Measurements from ENCODE around the gene TAOK3. TPM values are rescaled to one million over a fixed set of nuclear protein-coding genes. Genes with fewer than 3 reads are reported as not detected.

TAOK3 gene
- total and polyA plus RNA-seq, 2 donors (not counting 3 experiments of a cell fraction or from before 2014, with no cell fraction given) = 11.3 to 23.1 TPM

DNA sequence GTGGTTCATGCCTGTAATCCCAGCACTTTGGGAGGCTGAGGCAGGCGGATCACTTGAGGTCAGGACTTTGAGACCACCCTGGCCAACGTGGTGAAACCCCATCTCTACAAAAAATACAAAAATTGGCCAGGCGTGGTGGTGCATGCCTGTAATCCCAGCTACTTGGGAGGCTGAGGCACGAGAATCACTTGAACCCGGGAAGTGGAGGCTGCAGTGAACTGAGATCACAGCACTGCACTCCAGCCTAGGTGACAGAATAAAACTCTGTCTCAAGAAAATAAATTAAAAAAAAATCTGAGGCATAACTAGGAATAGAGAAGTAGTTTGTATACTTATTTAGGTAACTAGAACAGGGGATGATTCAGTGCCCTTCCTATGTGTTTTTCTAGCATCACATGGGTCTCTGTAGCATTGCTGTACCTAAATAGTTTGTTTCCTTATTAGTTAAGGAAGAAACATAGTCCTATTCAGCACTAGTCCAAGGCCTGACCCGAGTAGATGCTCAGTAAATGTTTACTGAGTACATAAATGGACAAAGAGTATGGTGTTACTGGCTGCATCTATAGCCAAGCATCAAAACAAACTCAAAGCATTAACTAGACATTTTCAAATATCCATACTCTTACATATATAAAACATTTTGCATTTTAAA lies 21.7 kb downstream of the TAOK3 start:
- Histone ChIP-seq H3K4me1 (ENCODE audit: control insufficient read depth, extremely low read depth, insufficient read depth, low read length) (peaks cover 6% of the 10 kb centered on the region), H3K27ac (ENCODE audit: insufficient read depth, low read depth, low read length) (no peak overlapping the region), H3K9ac (replicated peaks; ENCODE audit: extremely low read depth, insufficient read depth, low read length) (no peak overlapping the region), H2AFZ (ENCODE audit: low read depth, low read length) (no peak overlapping the region), H3K27me3 (ENCODE audit: control insufficient read depth in 2 of 2, insufficient read depth in 2 of 2, low read length in 2 of 2) (no peaks in the 10 kb centered on the region), H3K79me2 (ENCODE audit: control insufficient read depth, insufficient read depth, low read length) (peaks cover 57% of the 10 kb centered on the region), H4K20me1 (replicated peaks; ENCODE audit: control insufficient read depth, extremely low read depth, insufficient read depth, low read length) (no peaks in the 10 kb centered on the region), H3K9me3 (replicated peaks; ENCODE audit: control insufficient read depth, insufficient read depth, low read length) (no peaks in the 10 kb centered on the region), H3K36me3 (ENCODE audit: control insufficient read depth in 2 of 2, extremely low read depth in 1 of 2, insufficient read depth in 2 of 2, low read length in 2 of 2) (no peaks in the 10 kb centered on the region), H3K9me1 (replicated peaks; ENCODE audit: control insufficient read depth, extremely low read depth, insufficient read depth, low read length) (no peaks in the 10 kb centered on the region), H3K4me2 (ENCODE audit: insufficient read depth, low read length) (no peak overlapping the region), H3K4me3 (replicated peaks in 1 of 3; ENCODE audit: insufficient read depth in 1 of 3, low read depth in 1 of 3, low read length in 3 of 3) (no peak overlapping the region)
- ChIA-PET CTCF (no interaction called here), POLR2A (no interaction called here)
- DNase-seq (ENCODE audit: low read depth, low spot score) (no peak), FAIRE-seq (no peak)
- intact Hi-C loops (cut with micrococcal nuclease) (no loop called here), dilution Hi-C loops (cut with MboI; ENCODE audit: extremely low pct_ligation_motif_present, low sequenced_read_pairs) (no loop called here)
- BruUV-seq (replicated peaks) = no TSS peak
- TF ChIP-seq GATA2 (IDR thresholded peaks at IDR 0.05; ENCODE audit: insufficient read depth, insufficient read length, low read depth, low read length) = no peak
- TF ChIP-seq, protein P1, sequence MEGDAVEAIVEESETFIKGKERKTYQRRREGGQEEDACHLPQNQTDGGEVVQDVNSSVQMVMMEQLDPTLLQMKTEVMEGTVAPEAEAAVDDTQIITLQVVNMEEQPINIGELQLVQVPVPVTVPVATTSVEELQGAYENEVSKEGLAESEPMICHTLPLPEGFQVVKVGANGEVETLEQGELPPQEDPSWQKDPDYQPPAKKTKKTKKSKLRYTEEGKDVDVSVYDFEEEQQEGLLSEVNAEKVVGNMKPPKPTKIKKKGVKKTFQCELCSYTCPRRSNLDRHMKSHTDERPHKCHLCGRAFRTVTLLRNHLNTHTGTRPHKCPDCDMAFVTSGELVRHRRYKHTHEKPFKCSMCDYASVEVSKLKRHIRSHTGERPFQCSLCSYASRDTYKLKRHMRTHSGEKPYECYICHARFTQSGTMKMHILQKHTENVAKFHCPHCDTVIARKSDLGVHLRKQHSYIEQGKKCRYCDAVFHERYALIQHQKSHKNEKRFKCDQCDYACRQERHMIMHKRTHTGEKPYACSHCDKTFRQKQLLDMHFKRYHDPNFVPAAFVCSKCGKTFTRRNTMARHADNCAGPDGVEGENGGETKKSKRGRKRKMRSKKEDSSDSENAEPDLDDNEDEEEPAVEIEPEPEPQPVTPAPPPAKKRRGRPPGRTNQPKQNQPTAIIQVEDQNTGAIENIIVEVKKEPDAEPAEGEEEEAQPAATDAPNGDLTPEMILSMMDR (IDR thresholded peaks at IDR 0.05; ENCODE audit: extremely low read depth in 1 of 2, insufficient read depth in 1 of 2, low read depth in 1 of 2, low read length in 2 of 2) = no peak

- Histone ChIP-seq H3K9ac (replicated peaks; ENCODE audit: extremely low read depth, insufficient read depth, low read length) (no peak overlapping the region), H3K27ac (ENCODE audit: insufficient read depth, low read depth, low read length) (no peak overlapping the region), H3K9me3 (replicated peaks; ENCODE audit: control insufficient read depth, insufficient read depth, low read length) (no peaks in the 10 kb centered on the region), H3K4me2 (ENCODE audit: insufficient read depth, low read length) (no peak overlapping the region), H4K20me1 (replicated peaks; ENCODE audit: control insufficient read depth, extremely low read depth, insufficient read depth, low read length) (no peaks in the 10 kb centered on the region), H2AFZ (ENCODE audit: low read depth, low read length) (no peak overlapping the region), H3K9me1 (replicated peaks; ENCODE audit: control insufficient read depth, extremely low read depth, insufficient read depth, low read length) (no peaks in the 10 kb centered on the region), H3K36me3 (ENCODE audit: control insufficient read depth in 2 of 2, extremely low read depth in 1 of 2, insufficient read depth in 2 of 2, low read length in 2 of 2) (no peaks in the 10 kb centered on the region), H3K79me2 (ENCODE audit: control insufficient read depth, insufficient read depth, low read length) (peaks cover 41% of the 10 kb centered on the region), H3K4me1 (ENCODE audit: control insufficient read depth, extremely low read depth, insufficient read depth, low read length) (no peaks in the 10 kb centered on the region), H3K4me3 (replicated peaks in 1 of 3; ENCODE audit: insufficient read depth in 1 of 3, low read depth in 1 of 3, low read length in 3 of 3) (no peak overlapping the region), H3K27me3 (ENCODE audit: control insufficient read depth in 2 of 2, insufficient read depth in 2 of 2, low read length in 2 of 2) (no peaks in the 10 kb centered on the region)
- CTCF ChIA-PET = interaction anchor here (0.7 to 1.6 kb wide), 3 partner anchors 9 to 24 kb away, joined by 3 to 5 read pairs (median 4); no protein-coding TSS in a partner anchor
- TF ChIP-seq MYC (IDR thresholded peaks at IDR 0.05; ENCODE audit: low read depth, low read length) = no peak
- TF ChIP-seq JUN (IDR thresholded peaks at IDR 0.05; ENCODE audit: borderline replicate concordance, insufficient read depth, insufficient read length, low read depth) = no peak
- TF ChIP-seq GATA2 (IDR thresholded peaks at IDR 0.05; ENCODE audit: insufficient read depth, insufficient read length, low read depth, low read length) = no peak
- no peak for TF ChIP-seq POLR2AphosphoS5 (IDR thresholded peaks at IDR 0.05; ENCODE audit: insufficient read depth, low read depth, low read length)
- TF ChIP-seq POLR2A (IDR thresholded peaks at IDR 0.05; ENCODE audit: low read depth, low read length) = no peak
- TF ChIP-seq, protein P2, sequence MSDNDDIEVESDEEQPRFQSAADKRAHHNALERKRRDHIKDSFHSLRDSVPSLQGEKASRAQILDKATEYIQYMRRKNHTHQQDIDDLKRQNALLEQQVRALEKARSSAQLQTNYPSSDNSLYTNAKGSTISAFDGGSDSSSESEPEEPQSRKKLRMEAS (IDR thresholded peaks at IDR 0.05; ENCODE audit: insufficient read depth, insufficient read length) = no peak
- TF ChIP-seq, protein P1 (IDR thresholded peaks at IDR 0.05; ENCODE audit: extremely low read depth in 1 of 2, insufficient read depth in 1 of 2, low read depth in 1 of 2, low read length in 2 of 2) = no peak
- no peak for TF ChIP-seq EZH2 (IDR thresholded peaks at IDR 0.05; ENCODE audit: borderline replicate concordance, low read depth, low read length, severe bottlenecking)
- FAIRE-seq = no peak
- POLR2A ChIA-PET = interaction anchor here (0.8 kb wide), 1 partner anchor 11 kb away, joined by 3 read pairs; no protein-coding TSS in a partner anchor
- no peak for DNase-seq (ENCODE audit: low read depth, low spot score)
- no TSS peak for BruUV-seq (replicated peaks)
- intact Hi-C loops (cut with micrococcal nuclease) = no loop called here
- dilution Hi-C loops (cut with MboI; ENCODE audit: extremely low pct_ligation_motif_present, low sequenced_read_pairs) = no loop called here
These were observed 24.8 kb downstream of the TAOK3 start for GRCh38 chr12:118347916-118348315.

All from endothelial cell of umbilical vein (primary cell).